Measurements from ENCODE around the gene POU2AF1. TPM values are rescaled to one million over a fixed set of nuclear protein-coding genes. Genes with fewer than 3 reads are reported as not detected.

Gene POU2AF1
- total and polyA plus RNA-seq, 5 donors, result 0.23 to 0.35 TPM; not detected in 3

DNA sequence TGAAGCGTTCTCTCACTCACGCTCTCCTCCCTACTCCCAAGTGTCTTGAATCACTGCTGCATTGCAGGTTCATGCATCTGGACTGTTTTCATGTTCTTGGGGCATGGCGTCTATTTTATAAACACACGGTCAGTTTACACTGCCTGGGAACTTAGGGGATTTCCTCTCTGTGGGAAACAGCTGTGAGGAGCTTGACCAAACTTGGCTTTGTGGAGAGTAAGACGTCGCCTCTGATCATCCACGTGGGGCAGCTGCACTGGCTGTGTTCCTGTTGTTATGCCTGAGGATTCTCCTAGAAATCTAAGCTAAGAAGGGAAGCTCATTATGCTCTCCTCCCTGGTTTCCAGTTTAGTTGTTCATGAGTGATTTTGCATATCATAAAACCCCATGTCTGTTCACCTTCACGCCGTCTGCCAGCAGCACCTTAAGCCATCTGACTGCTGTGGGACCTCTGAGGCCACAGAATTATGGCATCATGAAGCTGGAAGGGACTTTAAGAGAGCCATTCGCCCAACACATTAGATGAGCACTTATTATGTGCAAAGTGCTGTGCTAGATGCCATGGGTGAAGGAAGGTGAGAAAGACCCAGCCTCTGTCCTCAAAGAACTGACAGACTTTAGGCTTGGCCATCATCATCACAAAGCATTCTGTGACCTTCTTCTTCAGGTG, 38.8 kb upstream of the POU2AF1 start:
- no peak overlapping the region for H3K27ac ChIP-seq (ENCODE audit: low read length)
- H3K27me3 ChIP-seq (ENCODE audit: control insufficient read depth, insufficient read depth), result no peaks in the 10 kb centered on the region
- peak in 1 of 3 donors; percentile 68 for DNase-seq
- no peaks in the 10 kb centered on the region for H3K9me3 ChIP-seq (ENCODE audit: control insufficient read depth, low read length)
- WGBS, result 42% methylated on average over 10 of the region's 10 CpGs
- H3K4me1 ChIP-seq (ENCODE audit: control insufficient read depth, insufficient read depth, low read length), result peaks cover 4% of the 10 kb centered on the region
- intact Hi-C loops (cut with DNase I), result no loop called here
- ATAC-seq, result peak; percentile 52 to 77
- H3K4me3 ChIP-seq (ENCODE audit: low read length), result no peak overlapping the region

DNA sequence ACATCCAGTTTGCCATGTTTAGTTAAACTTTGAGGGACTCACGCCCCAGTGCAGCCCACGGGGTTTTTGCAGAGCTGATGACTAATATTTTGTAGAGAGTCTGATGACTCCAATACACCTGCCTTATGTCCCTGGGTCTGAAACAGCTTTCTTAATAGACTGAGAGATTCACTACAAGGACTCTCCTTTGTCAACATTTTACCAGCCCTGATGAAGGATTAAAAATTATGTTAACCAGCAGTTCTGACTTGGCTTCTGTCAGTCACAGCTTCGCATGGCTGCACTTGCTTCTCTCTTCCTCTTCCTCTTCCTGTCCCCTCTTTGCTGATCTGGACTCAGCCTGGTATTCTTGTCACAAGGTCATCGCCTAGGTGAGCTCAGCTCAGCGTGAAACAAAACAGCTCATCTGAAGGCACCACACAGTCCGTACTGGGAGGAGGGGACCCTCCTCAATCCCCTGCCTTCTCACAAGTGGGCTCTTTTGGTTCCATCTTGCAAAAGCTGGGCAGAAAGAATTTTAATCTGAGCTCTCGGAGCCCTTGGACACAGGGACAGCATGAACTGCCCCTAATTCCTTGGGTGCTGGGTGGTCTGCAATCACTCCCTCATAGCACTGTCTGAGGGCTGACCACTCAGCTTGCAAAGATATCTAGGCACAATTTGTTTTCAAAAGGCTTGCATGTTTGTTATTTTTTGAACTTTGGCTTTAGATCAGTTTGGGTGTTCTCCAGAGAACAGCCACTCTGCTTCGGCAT, 38.1 kb upstream of the POU2AF1 start:
- Histone ChIP-seq H3K9me3 (ENCODE audit: control insufficient read depth, low read length) (no peaks in the 10 kb centered on the region), H3K27me3 (ENCODE audit: control insufficient read depth, insufficient read depth) (no peaks in the 10 kb centered on the region), H3K4me3 (ENCODE audit: low read length) (no peak overlapping the region), H3K4me1 (ENCODE audit: control insufficient read depth, insufficient read depth, low read length) (peaks cover 4% of the 10 kb centered on the region), H3K27ac (ENCODE audit: low read length) (no peak overlapping the region)
- ATAC-seq, result peak in 1 of 2 donors; percentile 9
- 47% methylated on average over 8 of the region's 8 CpGs for WGBS
- intact Hi-C loops (cut with DNase I), result no loop called here
- no peak for DNase-seq

DNA sequence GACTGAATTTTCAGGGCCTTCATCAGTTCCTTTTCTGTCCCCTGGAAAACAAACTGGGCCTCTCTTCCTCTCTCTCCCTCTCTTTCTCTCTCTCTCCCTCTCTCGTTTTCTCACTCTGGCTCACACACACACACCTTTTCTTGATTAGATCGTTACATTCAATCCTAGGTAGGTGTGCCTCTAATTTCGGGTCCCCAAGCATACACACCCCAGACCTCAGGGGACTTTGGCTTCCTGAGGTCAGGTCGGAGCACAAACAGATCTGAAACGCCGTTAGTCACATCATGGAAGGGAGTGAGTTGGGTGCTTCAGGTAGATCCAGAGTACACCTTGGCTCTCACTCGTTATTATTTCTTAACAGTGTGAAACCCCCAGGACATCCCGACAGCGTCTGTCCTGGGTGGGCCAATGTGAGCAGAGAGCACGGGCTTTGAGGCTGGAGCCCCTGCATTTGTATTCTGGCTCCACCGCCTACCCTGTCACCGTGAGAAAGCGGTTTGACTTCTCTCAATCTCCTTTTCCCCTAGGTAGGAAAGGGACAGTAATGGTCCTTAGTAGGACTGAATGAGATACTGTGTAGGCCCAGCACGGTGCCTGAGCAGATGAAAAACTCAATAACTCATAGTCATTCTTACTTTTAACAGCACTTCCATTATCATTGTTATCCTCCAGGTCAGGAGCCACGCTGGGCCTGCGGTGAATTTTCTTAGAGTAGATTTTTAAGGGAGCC, 37.3 kb upstream of the POU2AF1 start:
- 87% methylated on average over 16 of the region's 16 CpGs for WGBS
- ATAC-seq (no peak), DNase-seq (no peak)
- Histone ChIP-seq H3K27me3 (ENCODE audit: control insufficient read depth, insufficient read depth) (no peaks in the 10 kb centered on the region), H3K27ac (ENCODE audit: low read length) (no peak overlapping the region), H3K4me3 (ENCODE audit: low read length) (no peak overlapping the region), H3K9me3 (ENCODE audit: control insufficient read depth, low read length) (no peaks in the 10 kb centered on the region), H3K4me1 (ENCODE audit: control insufficient read depth, insufficient read depth, low read length) (peaks cover 4% of the 10 kb centered on the region)
- intact Hi-C loops (cut with DNase I), result no loop called here

DNA sequence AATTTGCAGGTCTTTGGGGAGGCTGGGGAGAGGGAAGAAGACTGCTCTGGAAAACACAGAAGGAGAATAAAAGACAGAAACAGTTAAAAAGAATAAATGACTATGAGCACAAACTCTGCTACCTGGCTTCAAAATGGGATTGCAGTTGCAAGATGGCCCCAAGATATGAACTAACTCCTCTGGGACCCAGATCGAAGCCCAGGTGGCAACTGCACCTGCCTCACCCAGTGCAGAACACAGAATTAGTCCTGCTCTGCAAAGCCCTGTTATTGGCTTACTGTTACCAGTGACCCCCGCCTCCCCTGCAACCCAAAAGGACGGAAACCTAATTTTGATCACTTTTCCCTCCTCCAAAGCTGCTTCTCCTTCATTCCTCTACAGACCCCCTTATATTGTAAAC, 35.9 kb upstream of the POU2AF1 start:
- no peak for DNase-seq
- no peak for ATAC-seq
- Histone ChIP-seq H3K9me3 (ENCODE audit: control insufficient read depth, low read length) (no peaks in the 10 kb centered on the region), H3K4me1 (ENCODE audit: control insufficient read depth, insufficient read depth, low read length) (peaks cover 4% of the 10 kb centered on the region), H3K27me3 (ENCODE audit: control insufficient read depth, insufficient read depth) (no peaks in the 10 kb centered on the region), H3K4me3 (ENCODE audit: low read length) (no peak overlapping the region), H3K27ac (ENCODE audit: low read length) (no peak overlapping the region)
- intact Hi-C loops (cut with DNase I), result no loop called here
- 79% methylated on average over 3 of the region's 3 CpGs for WGBS

DNA sequence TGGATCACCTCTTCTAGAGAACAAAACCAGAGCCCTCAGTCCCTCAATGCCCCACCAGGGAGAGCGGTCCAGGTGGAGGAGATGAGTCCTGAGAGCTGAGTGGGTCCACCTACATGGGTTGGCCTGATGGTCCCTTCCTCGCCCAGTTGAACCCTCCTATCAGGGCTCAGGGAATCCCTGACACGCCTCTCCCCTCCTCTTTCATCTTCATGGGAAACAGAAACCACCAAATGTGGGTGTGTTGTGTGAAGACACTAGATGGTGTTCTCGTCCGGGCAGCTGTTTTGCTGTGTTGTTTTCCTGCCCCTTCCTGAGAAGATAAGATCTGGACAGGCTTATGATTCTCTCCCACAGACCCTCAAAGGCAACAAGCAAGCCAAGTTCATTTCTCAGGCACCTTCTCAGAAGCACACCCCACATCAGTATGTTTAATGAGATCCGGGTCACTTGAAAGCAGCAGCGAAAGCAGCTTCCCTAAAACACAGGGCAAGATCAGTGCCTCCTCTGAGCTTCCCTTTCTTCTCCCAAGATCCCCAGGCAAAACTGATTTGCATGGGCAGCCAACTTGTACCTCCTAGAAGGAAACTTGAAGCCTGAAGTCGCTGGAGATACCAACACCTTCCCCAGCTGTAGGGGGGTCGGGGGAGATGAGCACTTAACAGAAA, 35.3 kb upstream of the POU2AF1 start:
- Histone ChIP-seq H3K9me3 (ENCODE audit: control insufficient read depth, low read length) (no peaks in the 10 kb centered on the region), H3K27ac (ENCODE audit: low read length) (no peak overlapping the region), H3K27me3 (ENCODE audit: control insufficient read depth, insufficient read depth) (no peaks in the 10 kb centered on the region), H3K4me1 (ENCODE audit: control insufficient read depth, insufficient read depth, low read length) (peaks cover 4% of the 10 kb centered on the region), H3K4me3 (ENCODE audit: low read length) (no peak overlapping the region)
- 62% methylated on average over 9 of the region's 9 CpGs for WGBS
- no peak for DNase-seq
- intact Hi-C loops (cut with DNase I), result no loop called here
- no peak for ATAC-seq

DNA sequence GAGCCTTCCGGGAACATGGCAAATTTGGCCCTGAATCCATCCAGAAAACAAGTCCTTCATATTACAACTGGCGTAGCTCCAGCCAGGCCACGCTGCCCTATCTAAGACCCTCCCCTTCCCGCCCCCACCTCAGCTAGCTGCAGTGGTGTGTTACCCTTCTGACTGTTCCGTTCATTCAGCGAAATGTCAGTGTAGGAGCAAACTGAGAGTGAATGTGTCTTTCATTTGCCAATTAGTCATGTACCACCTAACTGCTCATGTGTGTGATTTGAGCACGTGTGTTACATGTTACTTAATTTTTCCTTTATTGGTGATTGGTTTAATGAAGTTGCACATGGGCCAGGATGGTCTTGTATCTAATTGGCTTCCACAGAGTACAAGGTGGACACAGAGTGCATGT, 34.8 kb upstream of the POU2AF1 start:
- ATAC-seq (no peak), DNase-seq (no peak)
- Histone ChIP-seq H3K4me1 (ENCODE audit: control insufficient read depth, insufficient read depth, low read length) (peaks cover 4% of the 10 kb centered on the region), H3K27me3 (ENCODE audit: control insufficient read depth, insufficient read depth) (no peaks in the 10 kb centered on the region), H3K9me3 (ENCODE audit: control insufficient read depth, low read length) (no peaks in the 10 kb centered on the region), H3K4me3 (ENCODE audit: low read length) (no peak overlapping the region), H3K27ac (ENCODE audit: low read length) (no peak overlapping the region)
- WGBS, result 64% methylated on average over 7 of the region's 7 CpGs
- intact Hi-C loops (cut with DNase I), result no loop called here

DNA sequence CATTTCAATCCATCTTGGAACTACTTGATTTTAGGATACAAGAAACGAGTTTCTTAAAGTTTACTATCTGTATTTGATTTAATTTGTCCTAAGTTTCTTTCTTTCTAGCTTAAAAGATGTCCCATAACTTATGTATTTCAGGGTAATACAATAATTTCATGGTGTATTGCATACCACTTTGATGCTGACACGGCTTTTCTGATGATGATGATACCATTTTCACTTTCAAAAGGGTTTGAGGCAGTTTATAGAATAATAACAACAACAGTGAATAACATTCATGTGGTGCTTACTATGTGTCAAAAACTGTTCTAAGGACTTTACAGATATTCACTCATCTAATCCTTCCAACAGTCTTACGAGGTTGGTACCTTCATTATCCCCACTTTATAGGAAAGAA, 33.2 kb upstream of the POU2AF1 start:
- no peak overlapping the region for H3K27ac ChIP-seq (ENCODE audit: low read length)
- H3K27me3 ChIP-seq (ENCODE audit: control insufficient read depth, insufficient read depth), result no peaks in the 10 kb centered on the region
- H3K9me3 ChIP-seq (ENCODE audit: control insufficient read depth, low read length), result no peaks in the 10 kb centered on the region
- H3K4me1 ChIP-seq (ENCODE audit: control insufficient read depth, insufficient read depth, low read length), result peaks cover 2% of the 10 kb centered on the region
- ATAC-seq (no peak), DNase-seq (no peak)
- intact Hi-C loops (cut with DNase I), result no loop called here
- no peak overlapping the region for H3K4me3 ChIP-seq (ENCODE audit: low read length)
- 81% methylated on average over 3 of the region's 3 CpGs for WGBS

DNA sequence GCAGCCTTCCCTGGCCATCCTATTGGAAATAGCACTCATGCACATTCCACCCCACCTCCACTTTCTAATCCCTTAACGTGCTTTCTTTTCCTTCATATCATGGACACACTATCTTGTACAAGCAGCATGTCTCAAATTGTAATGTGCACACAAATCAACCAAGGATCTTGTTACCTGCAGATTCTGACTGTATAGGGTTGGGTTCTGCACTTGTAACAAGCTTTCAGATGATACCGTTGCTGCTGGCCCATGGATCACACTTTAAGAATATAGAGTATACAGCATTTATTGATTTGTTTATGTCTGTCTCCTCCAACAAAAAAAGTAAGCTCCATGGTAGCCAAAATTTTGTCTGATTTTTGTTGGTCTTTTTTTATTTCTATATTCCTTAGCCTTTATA, 32.4 kb upstream of the POU2AF1 start:
- Histone ChIP-seq H3K9me3 (ENCODE audit: control insufficient read depth, low read length) (no peaks in the 10 kb centered on the region), H3K27me3 (ENCODE audit: control insufficient read depth, insufficient read depth) (no peaks in the 10 kb centered on the region), H3K27ac (ENCODE audit: low read length) (no peak overlapping the region), H3K4me1 (ENCODE audit: control insufficient read depth, insufficient read depth, low read length) (no peaks in the 10 kb centered on the region), H3K4me3 (ENCODE audit: low read length) (no peak overlapping the region)
- WGBS, result 43% methylated on average over 2 of the region's 2 CpGs
- ATAC-seq, result no peak
- intact Hi-C loops (cut with DNase I), result no loop called here
- no peak for DNase-seq

DNA sequence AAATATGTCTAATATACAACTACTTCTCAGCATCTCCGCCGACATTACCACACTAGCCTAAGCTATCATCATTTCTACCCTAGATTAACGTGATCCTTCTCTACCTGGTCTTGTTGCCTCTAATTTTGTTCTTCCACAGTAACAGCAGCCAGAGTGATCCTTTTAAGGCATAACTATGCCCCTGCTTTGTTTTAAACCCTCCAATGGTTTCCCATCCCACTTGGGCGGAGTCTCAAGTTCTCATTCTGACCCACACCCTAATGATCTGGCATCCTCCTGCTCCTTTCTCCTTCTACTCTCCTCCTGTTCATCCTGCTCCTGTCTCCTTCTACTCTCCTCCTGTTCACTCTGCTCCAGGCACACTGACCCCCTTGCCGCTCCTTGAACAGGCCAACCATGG, 31.9 kb upstream of the POU2AF1 start:
- Histone ChIP-seq H3K4me1 (ENCODE audit: control insufficient read depth, insufficient read depth, low read length) (no peaks in the 10 kb centered on the region), H3K9me3 (ENCODE audit: control insufficient read depth, low read length) (no peaks in the 10 kb centered on the region), H3K27ac (ENCODE audit: low read length) (no peak overlapping the region), H3K4me3 (ENCODE audit: low read length) (no peak overlapping the region), H3K27me3 (ENCODE audit: control insufficient read depth, insufficient read depth) (no peaks in the 10 kb centered on the region)
- ATAC-seq, result no peak
- no peak for DNase-seq
- 91% methylated on average over 5 of the region's 5 CpGs for WGBS
- intact Hi-C loops (cut with DNase I), result no loop called here

DNA sequence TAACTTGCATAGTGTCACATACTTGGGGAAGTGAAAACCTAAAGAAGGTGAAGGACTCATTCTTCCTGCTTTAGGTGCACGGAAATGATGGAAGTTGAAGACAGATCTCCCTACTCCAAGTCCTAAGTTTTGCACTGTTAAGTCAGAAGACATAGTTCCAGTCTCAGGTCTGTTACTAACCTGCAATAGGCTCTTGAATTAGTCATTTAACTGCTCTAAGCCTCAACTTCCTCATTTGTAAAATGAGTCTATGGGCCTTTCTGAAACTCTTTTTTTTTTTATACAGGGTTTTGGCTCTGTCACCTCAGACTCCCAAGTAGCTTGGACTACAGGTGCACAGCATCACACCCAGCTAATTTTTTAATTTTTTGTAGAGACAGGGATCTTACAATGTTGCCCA, 30.8 kb upstream of the POU2AF1 start:
- Histone ChIP-seq H3K27me3 (ENCODE audit: control insufficient read depth, insufficient read depth) (no peaks in the 10 kb centered on the region), H3K4me3 (ENCODE audit: low read length) (no peak overlapping the region), H3K27ac (ENCODE audit: low read length) (no peak overlapping the region), H3K4me1 (ENCODE audit: control insufficient read depth, insufficient read depth, low read length) (no peaks in the 10 kb centered on the region), H3K9me3 (ENCODE audit: control insufficient read depth, low read length) (no peaks in the 10 kb centered on the region)
- intact Hi-C loops (cut with DNase I), result no loop called here
- 71% methylated on average over 1 of the region's 1 CpG for WGBS
- DNase-seq, result no peak
- no peak for ATAC-seq

All from right cardiac atrium (tissue), 5 donors.